ENCODE data around the gene GNG12. TPM values are rescaled to one million over a fixed set of nuclear protein-coding genes. Genes with fewer than 3 reads are reported as not detected.

Gene GNG12
- total RNA-seq, 1 donor from 2014 or later = 71.2 TPM

DNA sequence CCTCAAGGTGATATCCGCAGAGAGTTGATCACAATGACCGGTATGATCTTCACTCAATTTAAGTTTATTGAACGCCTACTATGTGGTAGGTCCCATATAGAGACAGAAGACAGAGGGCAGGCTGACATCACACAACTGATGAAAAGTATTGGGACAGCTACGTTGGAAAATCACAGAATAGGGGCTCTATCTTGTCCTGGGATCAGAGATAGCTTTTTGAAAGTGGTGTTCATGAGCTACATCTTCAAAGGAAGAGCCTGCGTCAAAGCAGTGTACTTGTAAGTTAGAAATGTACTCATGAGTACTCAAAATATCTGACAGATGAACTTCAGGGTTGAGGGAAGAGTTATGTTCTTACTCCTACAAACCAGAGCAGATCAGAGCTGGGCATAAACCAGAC lies 93.9 kb downstream of the GNG12 start:
- Histone ChIP-seq H3K4me3 (no peak overlapping the region), H3K9me3 (no peaks in the 10 kb centered on the region), H3K36me3 (no peaks in the 10 kb centered on the region), H3K27me3 (no peaks in the 10 kb centered on the region), H3K4me1 (peaks cover 31 to 82% of the 10 kb centered on the region in 2 donors), H3K27ac (peak overlapping the region; percentile 89 to 94)
- intact Hi-C loops (cut with DNase I) = no loop called here
- no peak for DNase-seq (ENCODE audit: low spot score in 2 of 2)
- TF ChIP-seq, protein P1, sequence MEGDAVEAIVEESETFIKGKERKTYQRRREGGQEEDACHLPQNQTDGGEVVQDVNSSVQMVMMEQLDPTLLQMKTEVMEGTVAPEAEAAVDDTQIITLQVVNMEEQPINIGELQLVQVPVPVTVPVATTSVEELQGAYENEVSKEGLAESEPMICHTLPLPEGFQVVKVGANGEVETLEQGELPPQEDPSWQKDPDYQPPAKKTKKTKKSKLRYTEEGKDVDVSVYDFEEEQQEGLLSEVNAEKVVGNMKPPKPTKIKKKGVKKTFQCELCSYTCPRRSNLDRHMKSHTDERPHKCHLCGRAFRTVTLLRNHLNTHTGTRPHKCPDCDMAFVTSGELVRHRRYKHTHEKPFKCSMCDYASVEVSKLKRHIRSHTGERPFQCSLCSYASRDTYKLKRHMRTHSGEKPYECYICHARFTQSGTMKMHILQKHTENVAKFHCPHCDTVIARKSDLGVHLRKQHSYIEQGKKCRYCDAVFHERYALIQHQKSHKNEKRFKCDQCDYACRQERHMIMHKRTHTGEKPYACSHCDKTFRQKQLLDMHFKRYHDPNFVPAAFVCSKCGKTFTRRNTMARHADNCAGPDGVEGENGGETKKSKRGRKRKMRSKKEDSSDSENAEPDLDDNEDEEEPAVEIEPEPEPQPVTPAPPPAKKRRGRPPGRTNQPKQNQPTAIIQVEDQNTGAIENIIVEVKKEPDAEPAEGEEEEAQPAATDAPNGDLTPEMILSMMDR (IDR thresholded peaks at IDR 0.05) = no peak

- Histone ChIP-seq H3K9me3 (no peaks in the 10 kb centered on the region), H3K27ac (peak overlapping the region; percentile 89 to 94), H3K36me3 (no peaks in the 10 kb centered on the region), H3K4me3 (no peak overlapping the region), H3K4me1 (peaks cover 35 to 82% of the 10 kb centered on the region in 2 donors), H3K27me3 (no peaks in the 10 kb centered on the region)
- no peak for DNase-seq (ENCODE audit: low spot score in 2 of 2)
- TF ChIP-seq, protein P1 (IDR thresholded peaks at IDR 0.05) = no peak
- intact Hi-C loops (cut with DNase I) = no loop called here
These were observed 94.9 kb downstream of the GNG12 start for GRCh38 chr1:67738401-67738800.

DNA sequence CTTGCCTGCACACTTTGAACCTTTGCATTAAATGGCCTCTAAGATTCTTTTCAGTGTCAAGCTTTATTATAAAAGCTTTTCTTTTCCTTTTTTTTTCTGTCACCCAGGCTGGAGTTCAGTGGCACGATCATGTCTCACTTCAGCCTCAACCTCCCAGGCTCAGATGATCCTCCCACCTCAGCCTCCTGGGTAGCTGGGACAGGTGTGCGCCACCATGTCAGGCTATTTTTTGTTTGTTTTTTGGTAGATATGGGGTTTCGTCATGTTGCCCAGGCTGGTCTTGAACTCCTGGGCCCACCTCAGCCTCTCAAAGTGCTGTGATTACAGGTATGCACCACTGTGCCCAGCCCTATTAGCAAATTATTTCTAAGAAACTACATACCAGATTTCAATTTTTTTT lies 95.4 kb downstream of the GNG12 start:
- no peaks in the 10 kb centered on the region for H3K9me3 ChIP-seq
- TF ChIP-seq, protein P1 (IDR thresholded peaks at IDR 0.05) = no peak
- no peaks in the 10 kb centered on the region for H3K36me3 ChIP-seq
- intact Hi-C loops (cut with DNase I) = no loop called here
- H3K27me3 ChIP-seq = no peaks in the 10 kb centered on the region
- peaks cover 35 to 83% of the 10 kb centered on the region in 2 donors for H3K4me1 ChIP-seq
- DNase-seq (ENCODE audit: low spot score in 2 of 2) = no peak
- peak overlapping the region; percentile 4 to 94 for H3K27ac ChIP-seq
- no peak overlapping the region for H3K4me3 ChIP-seq

- H3K36me3 ChIP-seq = no peaks in the 10 kb centered on the region
- H3K9me3 ChIP-seq = no peaks in the 10 kb centered on the region
- peaks cover 36 to 81% of the 10 kb centered on the region in 2 donors for H3K4me1 ChIP-seq
- H3K27ac ChIP-seq = peak overlapping the region; percentile 77 to 80
- H3K4me3 ChIP-seq = no peak overlapping the region
- no peaks in the 10 kb centered on the region for H3K27me3 ChIP-seq
- intact Hi-C loops (cut with DNase I) = loop anchor here (1.0 kb wide), 1 partner anchor 10 kb away; no protein-coding TSS in a partner anchor
- DNase-seq (ENCODE audit: low spot score in 2 of 2) = no peak
- TF ChIP-seq, protein P1 (IDR thresholded peaks at IDR 0.05) = no peak
These were observed 96.5 kb downstream of the GNG12 start for GRCh38 chr1:67736750-67737149.

DNA sequence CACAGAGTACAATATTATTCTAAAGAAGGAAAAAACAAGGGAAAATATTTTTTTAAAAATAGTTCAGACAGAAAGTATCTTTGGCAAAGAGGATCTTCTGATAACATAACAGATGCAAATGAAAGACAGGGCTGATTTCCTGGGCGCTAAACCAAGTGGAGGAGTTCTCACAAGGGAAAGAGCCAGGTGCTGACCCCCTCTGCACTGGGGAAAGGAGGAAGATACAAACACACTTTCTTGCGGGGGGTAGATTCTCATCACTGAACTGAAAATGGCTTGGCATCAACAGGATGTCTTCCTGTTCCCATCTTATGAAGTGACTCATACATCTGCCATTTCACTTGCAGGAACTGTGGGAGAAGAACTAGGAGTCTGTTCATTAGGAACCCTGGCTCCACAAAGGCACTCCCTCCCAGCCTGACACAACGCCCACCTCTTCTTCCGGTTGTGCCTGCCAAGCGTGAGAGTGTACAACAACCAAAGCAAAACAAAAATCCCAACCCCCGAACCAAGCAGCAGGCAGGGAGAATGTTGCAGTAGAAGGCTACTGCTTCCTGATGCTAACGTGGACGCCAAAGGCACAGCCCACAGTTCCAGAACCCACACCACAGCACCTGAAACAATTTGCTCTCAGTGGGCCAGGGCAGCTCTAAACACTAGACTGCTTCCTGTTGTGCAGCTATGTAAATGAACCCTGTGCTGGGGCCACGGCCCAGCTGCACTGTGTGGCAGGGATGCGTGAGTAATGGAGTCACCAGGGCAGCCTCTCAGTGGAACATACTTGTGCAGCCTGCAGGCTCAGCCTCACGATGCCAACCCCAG lies 97.2 kb downstream of the GNG12 start:
- Histone ChIP-seq H3K27ac (peak overlapping the region; percentile 77 to 80), H3K9me3 (no peaks in the 10 kb centered on the region), H3K27me3 (no peaks in the 10 kb centered on the region), H3K36me3 (no peaks in the 10 kb centered on the region), H3K4me1 (peaks cover 33 to 74% of the 10 kb centered on the region in 2 donors), H3K4me3 (peak overlapping the region in 1 of 2 donors; percentile 20)
- TF ChIP-seq, protein P1 (IDR thresholded peaks at IDR 0.05) = no peak
- intact Hi-C loops (cut with DNase I) = loop anchor here (1.0 kb wide), 1 partner anchor 10 kb away; no protein-coding TSS in a partner anchor
- peak; percentile 30 to 89 for DNase-seq (ENCODE audit: low spot score in 2 of 2)
